Frontal cortex (tissue), 4 donors: ENCODE measurements around the gene PAX3. TPM values are rescaled to one million over a fixed set of nuclear protein-coding genes. Genes with fewer than 3 reads are reported as not detected.

ENCODE experiments used
- DNase-seq, 2 donors: peaks; one replicate each; pipeline ENCODE4 v3.0.0; 2012; ENCODE audit warnings: low spot score in 2 of 2
- FAIRE-seq: peaks from 2 replicates; lab custom pipeline; 2012; peaks lifted over from hg19 to GRCh38; lab: Jason Lieb, UNC
- total RNA-seq: library from RNA; depleted of rRNA; stranded (reverse); fragments of >200 nt; gene quantifications from one replicate; pipeline ENCODE4 v1.2.3, GENCODE V29; 2014
- donor health status: control.
- donor health status: control.
- donor health status: control.

The PAX3 gene
- total RNA-seq: not detected

GRCh38 chr2:222298311-222299150 is at the start of gene PAX3:
TSS of gene PAX3 (minus strand) at chr2:222298998. CDS start at chr2:222298615, 383 bp downstream.
- DNase-seq: no peak
- FAIRE-seq: no peak

GRCh38 chr2:222341331-222341730 is 42.5 kb upstream of the PAX3 start:
- DNase-seq: no peak
- no peak for FAIRE-seq

- no peak for DNase-seq
- no peak for FAIRE-seq
Measured at GRCh38 chr2:222338374-222338773, 39.6 kb upstream of the PAX3 start.

GRCh38 chr2:222336931-222337330 is 38.1 kb upstream of the PAX3 start:
- FAIRE-seq (no peak), DNase-seq (no peak)

GRCh38 chr2:222336442-222336841 is 37.6 kb upstream of the PAX3 start:
- no peak for DNase-seq

GRCh38 chr2:222334914-222335313 is 36.1 kb upstream of the PAX3 start:
- no peak for FAIRE-seq
- no peak for DNase-seq

More at GRCh38 chr2:222336442-222336841, 37.6 kb upstream of the PAX3 start:
- FAIRE-seq: no peak

- FAIRE-seq (no peak), DNase-seq (no peak)
Measured at GRCh38 chr2:222333397-222333796, 34.6 kb upstream of the PAX3 start.

- DNase-seq (no peak), FAIRE-seq (no peak)
Measured at GRCh38 chr2:222332116-222332515, 33.3 kb upstream of the PAX3 start.

GRCh38 chr2:222330910-222331309 is 32.1 kb upstream of the PAX3 start:
- no peak for DNase-seq
- no peak for FAIRE-seq

GRCh38 chr2:222322236-222322635 is 23.4 kb upstream of the PAX3 start:
- DNase-seq (no peak), FAIRE-seq (no peak)

GRCh38 chr2:222320436-222321395 is 21.9 kb upstream of the PAX3 start:
- FAIRE-seq: no peak
- DNase-seq: peak in 1 of 2 donors; percentile 17

GRCh38 chr2:222319586-222320435 is 21.0 kb upstream of the PAX3 start:
- DNase-seq (peak; percentile 37 to 43), FAIRE-seq (no peak)

- peak; percentile 28 to 45 for DNase-seq
- FAIRE-seq: no peak
Measured at GRCh38 chr2:222318712-222319585, 20.2 kb upstream of the PAX3 start.

GRCh38 chr2:222318026-222318711 is 19.4 kb upstream of the PAX3 start:
- DNase-seq (peak in 1 of 2 donors; percentile 46), FAIRE-seq (no peak)

GRCh38 chr2:222315443-222316121 is 16.8 kb upstream of the PAX3 start:
- no peak for FAIRE-seq
- peak in 1 of 2 donors; percentile 5 for DNase-seq

GRCh38 chr2:222313816-222314215 is 15.0 kb upstream of the PAX3 start:
- no peak for DNase-seq

GRCh38 chr2:222311978-222312738 is 13.4 kb upstream of the PAX3 start:
- FAIRE-seq (no peak), DNase-seq (peak in 1 of 2 donors; percentile 8)

More at GRCh38 chr2:222313816-222314215, 15.0 kb upstream of the PAX3 start:
- no peak for FAIRE-seq
